K562 (cell line): ENCODE data around the gene FMN1. TPM values are rescaled to one million over a fixed set of nuclear protein-coding genes. Genes with fewer than 3 reads are reported as not detected.

ENCODE experiments used
- ATAC-seq: fragments of 200-7000 bp; cut with Tn5 transposase; 3 replicates; pipeline ENCODE4 v1.9.1; 2020; ENCODE audit warnings: moderate library complexity
- BruUV-seq: library from RNA; stranded (reverse); fragments of 400-500 nt; replicated peaks from 2 replicates; lab custom pipeline; 2021; lab: Mats Ljungman, UMichigan
- CTCF ChIA-PET: fragments of 300-600 bp; formaldehyde crosslinking; extraction: SDS; loops from one replicate; lab custom pipeline; 2021; ENCODE audit warnings: low intra/inter-chr PET ratio; lab: Yijun Ruan, JAX
- POLR2A ChIA-PET: fragments of 300-600, 350-650 bp; sonication (Branson Sonifier 250); formaldehyde crosslinking; extraction: SDS; loops from one replicate; lab custom pipeline; 2021; ENCODE audit warnings: antibody characterized with exemption, inconsistent platforms; lab: Yijun Ruan, JAX
- DNase-seq, 4 experiments: peaks; one replicate each; pipeline versions ENCODE4 v3.0.0 to v3.0.0-alpha.2; 2011 to 2018; ENCODE audit warnings: low spot score in 3 of 4, mixed read lengths in 3 of 4; ENCODE audit errors: extremely low read depth in 1 of 4
- FAIRE-seq: peaks from 2 replicates; lab custom pipeline; 2011; peaks lifted over from hg19 to GRCh38; lab: Jason Lieb, UNC
- H2AFZ ChIP-seq: 2 replicates; pipeline ENCODE4 v1.6.0; 2011; ENCODE audit warnings: low read depth, low read length, control low read depth, inconsistent platforms
- H3K27ac ChIP-seq: fragments of 200-600 bp; 3 replicates; pipeline ENCODE4 v1.8.0; 2011; ENCODE audit warnings: low read depth, mild to moderate bottlenecking, control low read depth, inconsistent platforms, low read length, moderate library complexity, mixed read lengths; ENCODE audit errors: extremely low read depth
- H3K27me3 ChIP-seq, 2 experiments: fragments of 300-600 bp in 1 of 2; 2 replicates in 1 of 2; 3 replicates in 1 of 2; pipeline versions ENCODE4 v1.6.0 to v1.8.0; 2011; ENCODE audit warnings: inconsistent platforms in 2 of 2, low read length in 2 of 2, mild to moderate bottlenecking in 1 of 2, mixed read lengths in 1 of 2, moderate library complexity in 1 of 2; ENCODE audit not compliant: control insufficient read depth in 2 of 2, insufficient read depth in 2 of 2
- H3K36me3 ChIP-seq: fragments of 300-600 bp; 3 replicates; pipeline ENCODE4 v1.8.0; 2011; ENCODE audit warnings: mild to moderate bottlenecking, low read length, inconsistent platforms; ENCODE audit not compliant: control insufficient read depth, insufficient read depth
- H3K4me1 ChIP-seq, 2 experiments: fragments of 200-600 bp in 1 of 2; replicated peaks in 1 of 2; 2 replicates in 1 of 2; 3 replicates in 1 of 2; pipeline versions ENCODE4 v1.5.1 to v1.8.0; 2011; ENCODE audit warnings: inconsistent platforms in 2 of 2, low read length in 2 of 2, mild to moderate bottlenecking in 1 of 2, mixed read lengths in 1 of 2, moderate library complexity in 1 of 2; ENCODE audit not compliant: control insufficient read depth in 2 of 2, insufficient read depth in 2 of 2
- H3K4me2 ChIP-seq: 2 replicates; pipeline ENCODE4 v1.6.1; 2011; ENCODE audit warnings: low read length, control low read depth, inconsistent platforms, mixed read lengths; ENCODE audit not compliant: insufficient read depth
- H3K4me3 ChIP-seq: fragments of 200-600 bp; sonication (generic), shearing (Covaris generic); 2 replicates; pipeline ENCODE4 v1.5.1; 2016; ENCODE audit warnings: control low read depth, inconsistent platforms
- H3K79me2 ChIP-seq: fragments of 200-600 bp; 3 replicates; pipeline ENCODE4 v1.8.0; 2011; ENCODE audit warnings: low read length, inconsistent platforms; ENCODE audit not compliant: control insufficient read depth, insufficient read depth
- H3K9ac ChIP-seq, 2 experiments: 2 replicates each; pipeline versions ENCODE4 v1.6.0 to v1.6.1; 2011; ENCODE audit warnings: low read depth in 2 of 2, low read length in 2 of 2, control low read depth in 1 of 2, inconsistent platforms in 1 of 2, mild to moderate bottlenecking in 1 of 2, mixed read lengths in 1 of 2; ENCODE audit not compliant: insufficient read depth in 1 of 2
- H3K9me1 ChIP-seq: one replicate; pipeline ENCODE4 v1.6.0; 2011; ENCODE audit warnings: inconsistent platforms, mild to moderate bottlenecking, low read length, moderate library complexity; ENCODE audit not compliant: control insufficient read depth, insufficient read depth
- H3K9me3 ChIP-seq: replicated peaks from 2 replicates; pipeline ENCODE4 v1.5.1; 2011; ENCODE audit warnings: low read depth, low read length, inconsistent platforms; ENCODE audit not compliant: control insufficient read depth, insufficient read depth
- H4K20me1 ChIP-seq: replicated peaks from 2 replicates; pipeline ENCODE4 v1.6.1; 2011; ENCODE audit warnings: low read length, inconsistent platforms, mixed read lengths; ENCODE audit not compliant: control insufficient read depth, insufficient read depth
- ARHGAP35 ChIP-seq: fragments of 450-650 bp; IDR thresholded peaks from 2 replicates; pipeline ENCODE4 v1.6.1; 2018; ENCODE audit not compliant: partially characterized antibody
- BCOR ChIP-seq: fragments of 450-650 bp; IDR thresholded peaks from 2 replicates; pipeline ENCODE4 v1.6.1; 2016
- CBFA2T3 ChIP-seq: fragments of 450-650 bp; IDR thresholded peaks from 2 replicates; pipeline ENCODE4 v1.6.1; 2017
- CREB3 ChIP-seq: fragments of 450-650 bp; conservative IDR thresholded peaks from 2 replicates; pipeline ENCODE4 v1.6.1; 2016; ENCODE audit warnings: missing genetic modification characterization, low read depth, mild to moderate bottlenecking, missing compliant biosample characterization, moderate library complexity
- DDX20 ChIP-seq: fragments of 450-650 bp; IDR thresholded peaks from 2 replicates; pipeline ENCODE4 v1.6.1; 2016; ENCODE audit warnings: missing genetic modification characterization, low read depth, mild to moderate bottlenecking, missing compliant biosample characterization, moderate library complexity
- FOXA1 ChIP-seq: fragments of 450-650 bp; IDR thresholded peaks from 2 replicates; pipeline ENCODE4 v1.6.1; 2016; ENCODE audit warnings: mild to moderate bottlenecking, borderline replicate concordance
- ILK ChIP-seq: fragments of 450-650 bp; IDR thresholded peaks from 2 replicates; pipeline ENCODE4 v1.6.1; 2016; ENCODE audit warnings: missing genetic modification characterization, low read depth, mild to moderate bottlenecking, missing compliant biosample characterization, moderate library complexity, borderline replicate concordance
- LARP7 ChIP-seq: fragments of 450-650 bp; IDR thresholded peaks from 2 replicates; pipeline ENCODE4 v1.6.1; 2016
- MAFF ChIP-seq: IDR thresholded peaks from 2 replicates; pipeline ENCODE4 v1.6.1; 2012; ENCODE audit warnings: low read length, improper control_type of control experiment
- MEF2A ChIP-seq: IDR thresholded peaks from 2 replicates; pipeline ENCODE4 v1.6.1; 2011; ENCODE audit warnings: low read depth, mild to moderate bottlenecking, low read length, moderate library complexity; ENCODE audit not compliant: control insufficient read depth
- MXI1 ChIP-seq: IDR thresholded peaks from 2 replicates; pipeline ENCODE4 v1.6.1; 2011; ENCODE audit warnings: low read depth, mild to moderate bottlenecking, improper control_type of control experiment, low read length
- PHF21A ChIP-seq: fragments of 450-650 bp; IDR thresholded peaks from 2 replicates; pipeline ENCODE4 v1.6.1; 2017; ENCODE audit warnings: low read depth, borderline replicate concordance
- PHTF2 ChIP-seq: fragments of 250-450 bp; sonication (Bioruptor Pico); IDR thresholded peaks from 2 replicates; pipeline ENCODE4 v1.5.0; 2021; ENCODE audit warnings: mild to moderate bottlenecking
- RB1 ChIP-seq: fragments of 450-650 bp; IDR thresholded peaks from 2 replicates; pipeline ENCODE4 v1.6.1; 2017; ENCODE audit warnings: low read depth, mild to moderate bottlenecking
- RBBP5 ChIP-seq: fragments of 200-600 bp; sonication (generic); IDR thresholded peaks from 2 replicates; pipeline ENCODE4 v1.6.1; 2012; ENCODE audit warnings: borderline replicate concordance, mild to moderate bottlenecking, low read length, control low read depth, inconsistent platforms; ENCODE audit not compliant: insufficient read depth, poor library complexity, severe bottlenecking
- TFAP4 ChIP-seq: sonication (generic); formaldehyde crosslinking; IDR thresholded peaks from 2 replicates; pipeline ENCODE4 v1.8.0; 2022; ENCODE audit warnings: missing genetic modification reagents, mild to moderate bottlenecking, moderate library complexity, borderline replicate concordance
- ZHX1 ChIP-seq: fragments of 150-350 bp; conservative IDR thresholded peaks from 2 replicates; pipeline ENCODE4 v1.6.1; 2014; ENCODE audit warnings: low read length
- ZNF551 ChIP-seq: fragments of 250-450 bp; sonication (Bioruptor Pico); IDR thresholded peaks from 2 replicates; pipeline ENCODE4 v1.5.0; 2021; ENCODE audit warnings: mild to moderate bottlenecking, moderate library complexity
- WGBS: fragments of 100-300 bp; shearing (Covaris generic); methylation state at CpG from one replicate; pipeline ENCODE4 v1.1.6; 2016; ENCODE audit warnings: low coverage, mixed read lengths; ENCODE audit not compliant: insufficient coverage; ENCODE audit errors: missing lambda C conversion rate; 5-methylcytosine and 5-hydroxymethylcytosine counted together
- in situ Hi-C: fragments of 300-500 bp; cut with MboI; formaldehyde crosslinking; loops from 4 replicates; pipeline ENCODE4 v1.15.0; 2018; ENCODE audit warnings: inconsistent platforms, mixed read lengths
- intact Hi-C: fragments of 100-400 bp; cut with micrococcal nuclease; formaldehyde crosslinking; loops from 2 replicates; pipeline ENCODE4 v1.14.2; 2022
- polyA plus RNA-seq, 8 experiments: library from polyadenylated mRNA; depleted of rRNA in 4 of 8; stranded (reverse) in 5 of 8; unstranded in 3 of 8; fragments of >200 nt; fragmentation: Nextera tagmentation in 2 of 8; fragmentation: Illumina TruSeq in 1 of 8; extraction: Ambion mirVana in 2 of 8; extraction: Trizol in 1 of 8; gene quantifications; 2 replicates each; pipeline versions ENCODE4 v1.2.1 to v1.2.3, GENCODE V29; 2011 to 2014; ENCODE audit warnings: inconsistent platforms in 1 of 8, missing spikeins in 1 of 8
- total RNA-seq, 7 experiments: library from RNA; depleted of rRNA in 6 of 7; stranded (reverse); fragments of >200 nt in 6 of 7; fragmentation: Illumina TruSeq in 2 of 7; extraction: Trizol in 2 of 7; gene quantifications; 2 replicates each; pipeline versions ENCODE4 v1.2.1 to v1.2.3, GENCODE V29; 2011 to 2021; ENCODE audit warnings: low replicate concordance in 1 of 7

Gene FMN1
- total and polyA plus RNA-seq, 9 of the 15 experiments (the other 6 are each of a cell fraction or from before 2014, with no cell fraction given), result 0.03 to 0.07 (median 0.04) TPM; not detected in 6

GRCh38 chr15:33150971-33151370, 43.5 kb downstream of the FMN1 start (continued):
- TF ChIP-seq CREB3 (tag), result no peak

- no peaks in the 10 kb centered on the region for H4K20me1 ChIP-seq
- no peaks in the 10 kb centered on the region for H3K9me3 ChIP-seq
- H3K9ac ChIP-seq, result no peak overlapping the region
- WGBS, result 0% methylated on average over 2 of the region's 2 CpGs
- intact Hi-C loops (no loop called here), in situ Hi-C loops (no loop called here)
- no TSS peak for BruUV-seq
- no peaks in the 10 kb centered on the region for H3K4me1 ChIP-seq
- no peaks in the 10 kb centered on the region for H3K79me2 ChIP-seq
- DNase-seq (no peak), FAIRE-seq (no peak), ATAC-seq (no peak)
- H3K9me1 ChIP-seq, result peaks cover 2% of the 10 kb centered on the region
- no peak overlapping the region for H3K4me3 ChIP-seq
- no peak overlapping the region for H3K4me2 ChIP-seq
- POLR2A ChIA-PET, result no interaction called here
- H2AFZ ChIP-seq, result no peak overlapping the region
- no peak overlapping the region for H3K27ac ChIP-seq
- H3K36me3 ChIP-seq, result no peaks in the 10 kb centered on the region
- CTCF ChIA-PET, result no interaction called here
- peaks cover 4 to 17% of the 10 kb centered on the region in 2 experiments; a peak in 3 of 5 replicates for H3K27me3 ChIP-seq
- TF ChIP-seq RB1 (no peak), ILK (tag) (no peak), ARHGAP35 (no peak), MAFF (no peak), DDX20 (tag) (no peak), TFAP4 (no peak), PHF21A (no peak), ZHX1 (no peak), PHTF2 (CRISPR knock-in tag) (no peak), BCOR (no peak), MEF2A (no peak), CBFA2T3 (no peak), FOXA1 (no peak), ZNF551 (CRISPR knock-in tag) (no peak), RBBP5 (no peak), MXI1 (no peak), LARP7 (no peak)
These were observed 44.0 kb downstream of the FMN1 start for GRCh38 chr15:33150431-33150941.
